Medulla oblongata (tissue), 1 donor: ENCODE measurements around the gene DTNBP1.

Source experiments
- DNase-seq: peaks from one replicate; pipeline ENCODE4 v3.0.0-alpha.2; 2015; ENCODE audit errors: extremely low spot score

DTNBP1 gene

GRCh38 chr6:15623276-15624116 lies 39.3 kb downstream of the DTNBP1 start:
- peak; percentile 54 for DNase-seq

- DNase-seq: no peak
These were observed 40.6 kb downstream of the DTNBP1 start for GRCh38 chr6:15622045-15622740.

- peak; percentile 49 for DNase-seq
These were observed 41.4 kb downstream of the DTNBP1 start for GRCh38 chr6:15621203-15622044.

GRCh38 chr6:15620611-15621010 lies 42.2 kb downstream of the DTNBP1 start:
- DNase-seq: no peak

- no peak for DNase-seq
These were observed 43.5 kb downstream of the DTNBP1 start for GRCh38 chr6:15619330-15619729.

- DNase-seq: no peak
These were observed 44.1 kb downstream of the DTNBP1 start for GRCh38 chr6:15618685-15619084.

- no peak for DNase-seq
These were observed 46.6 kb downstream of the DTNBP1 start for GRCh38 chr6:15616261-15616660.

GRCh38 chr6:15615802-15616201 lies 47.0 kb downstream of the DTNBP1 start:
- no peak for DNase-seq

GRCh38 chr6:15614277-15614676 lies 48.6 kb downstream of the DTNBP1 start:
- no peak for DNase-seq

- DNase-seq: no peak
These were observed 54.4 kb downstream of the DTNBP1 start for GRCh38 chr6:15608396-15608795.

- no peak for DNase-seq
These were observed 55.2 kb downstream of the DTNBP1 start for GRCh38 chr6:15607603-15608002.

GRCh38 chr6:15606347-15606746 lies 56.5 kb downstream of the DTNBP1 start:
- DNase-seq: no peak

GRCh38 chr6:15604843-15605242 lies 58.0 kb downstream of the DTNBP1 start:
- DNase-seq: no peak

- no peak for DNase-seq
These were observed 60.7 kb downstream of the DTNBP1 start for GRCh38 chr6:15602154-15602553.

GRCh38 chr6:15598273-15598798 lies 64.5 kb downstream of the DTNBP1 start:
- no peak for DNase-seq

GRCh38 chr6:15596186-15596896 lies 66.5 kb downstream of the DTNBP1 start:
- no peak for DNase-seq

GRCh38 chr6:15595461-15596173 lies 67.2 kb downstream of the DTNBP1 start:
- no peak for DNase-seq

- DNase-seq: no peak
These were observed 68.1 kb downstream of the DTNBP1 start for GRCh38 chr6:15594512-15595259.

- DNase-seq: peak; percentile 21
These were observed 69.0 kb downstream of the DTNBP1 start for GRCh38 chr6:15593798-15594197.

- no peak for DNase-seq
These were observed 70.2 kb downstream of the DTNBP1 start for GRCh38 chr6:15592610-15593009.
